Measurements from ENCODE around the gene CLSTN1.
A peak's percentile ranks its signal among the peaks of the same experiment; 100 is the strongest.
"Not testable (repeated sequence)": the region's sequence is repeated elsewhere in the genome, so short reads cannot be mapped to it uniquely, and the experiment has no call there.

CLSTN1 gene

GRCh38 chr1:9728451-9729295 is 95.1 kb downstream of the CLSTN1 start:
- DNase-seq: no peak

GRCh38 chr1:9726905-9727595 is 96.7 kb downstream of the CLSTN1 start:
- no peak for DNase-seq

- DNase-seq: no peak
These were observed 97.4 kb downstream of the CLSTN1 start for GRCh38 chr1:9726406-9726805.

GRCh38 chr1:9724706-9725476 is 98.9 kb downstream of the CLSTN1 start:
- peak; percentile 57 for DNase-seq

- no peak for DNase-seq
These were observed 99.8 kb downstream of the CLSTN1 start for GRCh38 chr1:9723926-9724325.

GRCh38 chr1:9723068-9723805 is 100.5 kb downstream of the CLSTN1 start:
- no peak for DNase-seq

GRCh38 chr1:9722378-9722749 is 101.4 kb downstream of the CLSTN1 start:
- DNase-seq: no peak

GRCh38 chr1:9721606-9722377 is 102.0 kb downstream of the CLSTN1 start:
- peak; percentile 64 for DNase-seq

- no peak for DNase-seq
These were observed 102.8 kb downstream of the CLSTN1 start for GRCh38 chr1:9720785-9721605.

GRCh38 chr1:9719978-9720722 is 103.6 kb downstream of the CLSTN1 start:
- no peak for DNase-seq

- no peak for DNase-seq
These were observed 105.6 kb downstream of the CLSTN1 start for GRCh38 chr1:9718006-9718680.

GRCh38 chr1:9717193-9718005 is 106.4 kb downstream of the CLSTN1 start:
- DNase-seq: peak; percentile 71

- DNase-seq: no peak
These were observed 107.2 kb downstream of the CLSTN1 start for GRCh38 chr1:9716404-9717192.

- peak; percentile 33 for DNase-seq
These were observed 108.1 kb downstream of the CLSTN1 start for GRCh38 chr1:9715536-9716226.

GRCh38 chr1:9714257-9714718 is 109.5 kb downstream of the CLSTN1 start:
- no peak for DNase-seq

GRCh38 chr1:9712767-9713166 is 111.0 kb downstream of the CLSTN1 start:
- DNase-seq: not testable (repeated sequence)

- no peak for DNase-seq
These were observed 112.2 kb downstream of the CLSTN1 start for GRCh38 chr1:9711466-9712020.
